ENCODE measurements around the gene RAB4B.
"Not testable (repeated sequence)": the region's sequence is repeated elsewhere in the genome, so short reads cannot be mapped to it uniquely, and the experiment has no call there.

RAB4B gene

DNA sequence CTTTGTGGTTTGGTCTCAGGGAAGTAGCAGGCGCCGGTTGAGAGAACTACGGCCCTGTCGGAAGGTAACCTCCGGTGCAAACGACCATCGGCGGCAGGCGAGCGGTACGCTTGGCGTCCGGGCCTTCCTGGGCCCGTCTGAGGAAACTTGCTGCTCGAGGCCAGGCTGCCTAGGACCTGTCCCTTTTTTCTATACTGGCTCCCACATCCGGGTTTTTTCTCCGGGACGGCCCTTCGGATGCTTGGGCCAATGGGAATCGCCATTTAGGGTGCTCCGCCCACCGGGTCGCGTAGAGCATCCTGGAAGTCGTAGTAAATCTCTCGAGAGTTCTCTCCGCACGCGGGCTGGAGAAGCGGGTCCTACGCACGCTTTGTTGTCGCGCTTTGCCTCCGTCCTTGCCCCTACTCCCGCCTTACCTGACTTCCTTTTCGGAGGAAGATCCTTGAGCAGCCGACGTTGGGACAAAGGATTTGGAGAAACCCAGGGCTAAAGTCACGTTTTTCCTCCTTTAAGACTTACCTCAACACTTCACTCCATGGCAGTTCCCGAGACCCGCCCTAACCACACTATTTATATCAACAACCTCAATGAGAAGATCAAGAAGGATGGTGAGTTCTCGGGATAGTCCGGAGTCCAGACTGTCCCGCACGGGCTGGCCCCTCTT is 27.0 kb upstream of the RAB4B start, which contains the start of gene SNRPA:
SNRPA (plus strand) TSS at position 330 of the 664 bp plus-strand sequence; CDS start at position 536, 206 bp downstream.
- peak; percentile 92 to 94 for DNase-seq (ENCODE audit: low read depth in 2 of 2)

DNA sequence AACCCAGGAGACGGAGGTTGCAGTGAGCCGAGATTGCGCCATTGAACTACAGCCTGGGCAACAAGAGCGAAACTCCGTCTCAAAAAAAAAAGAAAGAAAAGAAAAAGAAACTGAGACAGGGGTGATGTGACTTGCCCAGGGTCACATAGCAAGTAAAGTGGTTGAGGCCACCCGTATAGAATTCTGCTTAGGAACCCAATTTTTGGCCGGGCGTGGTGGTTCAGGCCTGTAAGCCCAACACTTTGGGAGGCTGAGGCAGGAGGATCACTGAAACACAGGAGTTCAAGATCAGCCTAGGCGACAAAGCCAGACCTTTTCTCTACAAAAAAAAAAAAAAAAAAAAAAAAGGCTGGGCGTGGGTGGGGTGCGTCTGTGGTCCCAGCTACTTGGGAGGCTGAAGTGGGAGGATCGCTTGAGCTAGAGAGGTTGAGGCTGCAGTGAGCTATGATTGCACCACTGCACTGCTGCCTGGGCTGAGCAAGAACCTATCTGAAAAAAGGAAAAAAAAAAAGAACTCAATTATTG is 25.7 kb upstream of the RAB4B start:
- DNase-seq (ENCODE audit: low read depth in 2 of 2): no peak

DNA sequence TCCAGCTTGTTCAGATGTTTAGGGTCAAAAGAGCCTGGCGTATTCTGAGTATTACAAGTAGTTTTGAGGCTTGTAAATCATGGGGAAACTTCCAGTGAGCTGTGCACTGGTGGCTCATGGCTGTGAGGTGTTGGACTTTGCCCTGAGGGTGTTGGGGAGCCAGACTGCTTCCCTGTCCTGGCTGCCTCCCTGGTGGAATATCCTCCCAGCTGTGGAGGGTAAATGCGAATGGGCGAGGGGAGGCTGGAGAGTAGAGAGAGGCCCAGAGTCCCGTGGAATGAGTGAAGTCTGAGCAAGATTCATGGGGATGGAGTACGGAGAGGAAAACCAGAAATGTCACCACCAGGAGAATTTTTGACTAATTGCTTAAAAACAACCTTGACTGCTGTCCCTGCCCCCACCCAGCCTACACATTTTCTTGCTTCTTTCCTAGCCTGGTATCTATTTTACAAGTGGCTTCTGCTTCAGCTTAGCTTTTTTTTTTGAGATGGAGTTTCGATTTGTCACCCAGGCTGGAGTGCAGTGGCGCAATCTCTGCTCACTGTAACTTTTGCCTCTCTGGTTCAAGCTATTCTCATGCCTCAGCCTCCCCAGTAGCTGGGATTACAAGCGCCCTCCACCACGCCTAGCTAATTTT is 23.3 kb upstream of the RAB4B start:
- peak in 1 of 2 donors; percentile 45 for DNase-seq (ENCODE audit: low read depth in 2 of 2)

DNA sequence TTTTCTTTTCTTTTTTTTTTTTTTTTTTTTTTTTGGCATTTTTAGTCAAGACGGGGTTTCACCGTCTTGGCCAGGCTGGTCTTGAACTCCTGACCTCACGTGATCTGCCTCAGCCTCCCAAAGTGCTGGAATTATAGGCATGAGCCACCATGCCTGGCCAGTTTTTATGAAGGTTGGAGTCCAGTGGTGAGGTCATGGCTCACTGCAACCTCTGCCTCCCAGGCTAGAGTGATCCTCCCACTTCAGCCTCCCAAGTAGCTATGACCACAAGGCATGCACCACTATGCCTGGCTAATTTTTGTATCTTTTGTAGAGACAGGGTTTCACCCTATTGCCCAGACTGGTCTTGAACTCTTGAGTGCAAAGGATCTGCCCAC is 22.8 kb upstream of the RAB4B start:
- no peak for DNase-seq (ENCODE audit: low read depth in 2 of 2)

DNA sequence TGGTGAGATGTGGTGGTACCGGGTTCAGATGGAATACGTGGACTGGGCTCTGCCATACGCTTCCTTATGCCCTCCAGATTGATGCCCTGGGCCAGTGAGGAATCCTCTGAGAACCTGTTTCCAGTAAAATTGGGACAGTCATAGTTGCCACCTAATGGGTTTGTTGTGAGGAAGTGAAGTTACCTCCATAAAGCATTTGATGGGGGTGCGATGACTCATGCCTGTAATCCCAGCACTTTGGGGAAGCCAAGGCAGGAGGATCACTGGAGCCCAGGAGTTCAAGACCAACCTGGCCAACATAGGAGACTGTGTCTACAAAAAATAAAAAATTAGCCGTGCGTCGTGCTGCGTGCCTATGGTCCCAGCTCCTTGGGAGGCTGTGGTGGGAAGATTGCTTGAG is 22.3 kb upstream of the RAB4B start:
- DNase-seq (ENCODE audit: low read depth in 2 of 2): no peak

DNA sequence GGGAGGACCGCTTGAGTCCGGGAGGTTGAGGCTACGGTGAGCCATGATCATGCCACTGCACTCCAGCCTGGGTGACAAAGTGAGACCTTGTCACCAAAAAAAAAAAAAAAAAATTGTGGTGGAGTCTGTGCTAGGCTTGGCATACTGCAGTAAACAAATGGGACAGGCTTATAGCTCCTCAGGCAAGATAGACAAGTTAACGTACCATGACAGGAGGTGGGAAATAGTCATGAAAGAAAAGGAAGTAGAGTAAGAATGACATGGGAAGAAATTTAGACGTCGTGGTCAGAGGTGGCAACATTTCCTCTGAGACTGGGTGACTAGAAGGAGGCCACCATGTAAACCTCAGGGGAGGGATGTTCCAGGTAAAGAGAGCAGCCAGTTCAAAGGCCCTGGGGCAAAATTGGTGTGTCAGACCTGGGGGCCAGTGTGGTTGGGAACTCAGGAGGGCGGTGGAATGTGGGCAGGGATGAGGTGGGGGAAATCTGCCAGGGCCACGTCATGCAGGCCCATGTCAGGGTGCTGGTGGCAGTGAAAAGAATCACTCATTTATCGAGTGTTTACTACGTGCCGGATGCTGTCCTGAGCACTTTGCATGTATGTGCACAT is 21.4 kb upstream of the RAB4B start:
- DNase-seq (ENCODE audit: low read depth in 2 of 2): peak in 1 of 2 donors; percentile 24

DNA sequence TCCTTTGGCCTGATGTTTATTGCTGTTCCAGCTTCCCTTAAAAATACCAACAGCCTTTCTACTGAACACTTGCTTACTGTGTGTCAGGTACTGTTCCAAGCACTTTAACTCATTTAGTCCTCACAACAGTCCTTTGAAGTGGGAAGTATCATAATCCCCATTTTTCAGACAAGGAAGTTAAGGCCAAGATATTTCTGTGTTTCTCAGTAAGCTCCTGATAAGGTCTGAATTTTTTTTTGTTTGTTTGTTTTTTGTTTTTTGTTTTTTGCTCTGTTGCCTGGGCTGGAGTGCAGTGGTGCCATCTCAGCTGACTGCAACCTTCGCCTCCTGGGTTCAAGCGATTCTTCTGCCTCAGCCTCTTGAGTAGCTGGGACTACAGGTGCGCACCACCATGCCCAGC is 19.6 kb upstream of the RAB4B start:
- DNase-seq (ENCODE audit: low read depth in 2 of 2): no peak

DNA sequence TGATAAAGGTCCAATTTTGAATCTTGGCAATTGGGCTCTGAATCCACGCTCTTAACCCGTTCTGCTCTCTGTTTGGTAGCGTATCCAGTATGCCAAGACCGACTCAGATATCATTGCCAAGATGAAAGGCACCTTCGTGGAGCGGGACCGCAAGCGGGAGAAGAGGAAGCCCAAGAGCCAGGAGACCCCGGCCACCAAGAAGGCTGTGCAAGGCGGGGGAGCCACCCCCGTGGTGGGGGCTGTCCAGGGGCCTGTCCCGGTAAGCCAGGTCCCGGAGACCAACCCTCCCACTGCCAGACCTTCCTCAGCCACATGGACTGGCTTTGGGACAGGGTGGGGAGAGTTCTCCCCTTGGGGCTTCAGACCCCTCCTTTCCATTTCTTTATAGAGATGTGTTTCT is 18.7 kb upstream of the RAB4B start:
- no peak for DNase-seq (ENCODE audit: low read depth in 2 of 2)

DNA sequence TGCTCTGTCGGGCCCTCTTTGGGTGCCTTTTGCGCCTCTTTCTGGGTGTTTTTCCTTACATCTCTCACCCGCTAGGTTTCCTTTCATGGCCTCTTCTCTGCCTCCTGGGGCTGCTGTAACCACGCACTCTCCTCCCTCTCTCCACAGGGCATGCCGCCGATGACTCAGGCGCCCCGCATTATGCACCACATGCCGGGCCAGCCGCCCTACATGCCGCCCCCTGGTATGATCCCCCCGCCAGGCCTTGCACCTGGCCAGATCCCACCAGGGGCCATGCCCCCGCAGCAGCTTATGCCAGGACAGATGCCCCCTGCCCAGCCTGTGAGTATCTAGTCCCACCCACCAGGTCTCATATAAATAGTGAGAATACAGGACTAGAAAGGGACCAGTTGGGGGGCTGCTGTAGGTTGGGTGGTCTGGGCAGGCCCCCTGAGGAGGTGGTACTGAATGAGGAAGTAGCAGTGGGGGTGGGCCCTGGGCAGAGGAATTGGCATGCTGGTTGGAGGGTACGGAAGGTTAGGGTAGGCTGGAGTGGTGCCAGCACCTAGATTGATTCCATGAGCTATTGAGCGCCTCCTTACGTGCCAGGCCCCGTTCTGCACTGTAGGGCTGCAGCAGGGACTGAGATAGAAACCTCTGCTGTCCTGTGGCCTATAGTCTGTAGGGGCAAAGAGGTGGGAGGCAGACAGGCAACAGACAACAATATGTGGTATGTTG is 15.1 kb upstream of the RAB4B start:
- DNase-seq (ENCODE audit: low read depth in 2 of 2): no peak

DNA sequence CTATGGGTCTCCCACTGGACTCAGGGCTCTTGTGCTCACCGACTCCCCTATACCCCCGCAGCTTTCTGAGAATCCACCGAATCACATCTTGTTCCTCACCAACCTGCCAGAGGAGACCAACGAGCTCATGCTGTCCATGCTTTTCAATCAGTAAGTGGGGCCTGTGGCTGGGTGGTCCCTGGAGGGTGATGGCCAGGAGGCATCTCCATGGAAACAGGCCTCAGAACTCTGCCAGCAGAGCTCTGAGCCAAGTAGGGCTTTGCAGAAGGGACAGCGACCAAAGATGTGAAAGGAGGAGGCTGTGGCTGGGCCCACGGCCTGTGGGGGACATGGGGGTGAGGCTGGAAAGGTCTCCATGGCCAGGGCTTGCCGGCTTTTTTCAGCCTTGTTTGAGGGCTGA is 14.5 kb upstream of the RAB4B start:
- DNase-seq (ENCODE audit: low read depth in 2 of 2): no peak

DNA sequence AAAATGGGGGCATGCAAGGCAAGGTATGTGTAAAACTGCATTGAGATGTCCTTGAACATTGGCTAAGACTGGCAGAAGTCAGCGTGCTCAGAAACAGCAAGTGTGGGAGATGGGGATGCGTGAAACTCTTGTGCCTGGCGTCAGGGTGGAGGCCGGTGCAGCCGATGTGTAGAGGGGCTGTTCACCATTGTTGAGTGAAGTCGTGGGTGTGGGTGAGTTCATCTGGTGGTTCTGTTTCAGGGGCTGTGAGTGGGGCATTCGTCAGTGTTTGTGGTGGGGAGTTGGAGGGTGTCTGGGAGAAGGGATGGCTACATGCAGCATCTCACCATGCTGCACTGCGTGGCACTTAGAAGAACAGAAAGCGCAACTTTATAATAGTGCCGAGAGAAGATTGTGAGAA is 14.1 kb upstream of the RAB4B start:
- DNase-seq (ENCODE audit: low read depth in 2 of 2): no peak

DNA sequence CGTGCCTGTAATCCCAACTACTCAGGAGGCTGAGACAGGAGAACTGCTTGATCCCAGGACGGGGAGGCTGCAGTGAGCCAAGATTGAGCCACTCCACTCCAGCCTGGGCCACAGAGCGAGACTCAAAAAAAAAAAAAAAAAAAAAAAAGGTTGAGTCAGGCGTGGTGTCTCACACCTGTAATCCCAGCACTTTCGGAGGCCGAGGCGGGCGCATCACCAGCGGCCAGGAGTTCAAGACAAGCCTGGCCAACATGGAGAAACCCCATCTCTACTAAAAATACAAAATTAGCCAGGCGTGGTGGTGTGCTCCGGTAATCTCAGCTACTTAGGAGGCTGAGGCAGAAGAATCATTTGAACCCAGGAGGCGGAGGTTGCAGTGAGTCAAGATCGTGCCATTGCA is 11.7 kb upstream of the RAB4B start:
- DNase-seq (ENCODE audit: low read depth in 2 of 2): not testable (repeated sequence)

DNA sequence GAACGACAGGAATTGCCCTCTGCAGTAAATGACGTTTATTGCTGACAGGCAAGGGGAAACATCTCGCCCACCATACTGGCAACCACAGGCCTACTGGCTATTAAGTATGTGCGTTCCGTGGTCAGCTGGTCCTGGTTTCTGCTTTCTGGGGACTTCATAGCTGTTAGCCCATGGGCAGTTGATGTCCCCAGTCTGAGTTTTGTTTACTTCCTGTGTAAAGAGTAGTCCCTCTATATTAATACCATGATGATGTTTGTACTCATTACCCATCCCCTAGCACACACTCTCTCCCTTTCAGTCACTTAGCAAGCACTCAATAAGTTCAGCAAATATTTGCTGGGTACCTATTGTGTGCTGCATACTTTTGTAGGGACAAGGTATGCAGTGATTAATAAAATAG is 9.2 kb upstream of the RAB4B start:
- DNase-seq (ENCODE audit: low read depth in 2 of 2): no peak

DNA sequence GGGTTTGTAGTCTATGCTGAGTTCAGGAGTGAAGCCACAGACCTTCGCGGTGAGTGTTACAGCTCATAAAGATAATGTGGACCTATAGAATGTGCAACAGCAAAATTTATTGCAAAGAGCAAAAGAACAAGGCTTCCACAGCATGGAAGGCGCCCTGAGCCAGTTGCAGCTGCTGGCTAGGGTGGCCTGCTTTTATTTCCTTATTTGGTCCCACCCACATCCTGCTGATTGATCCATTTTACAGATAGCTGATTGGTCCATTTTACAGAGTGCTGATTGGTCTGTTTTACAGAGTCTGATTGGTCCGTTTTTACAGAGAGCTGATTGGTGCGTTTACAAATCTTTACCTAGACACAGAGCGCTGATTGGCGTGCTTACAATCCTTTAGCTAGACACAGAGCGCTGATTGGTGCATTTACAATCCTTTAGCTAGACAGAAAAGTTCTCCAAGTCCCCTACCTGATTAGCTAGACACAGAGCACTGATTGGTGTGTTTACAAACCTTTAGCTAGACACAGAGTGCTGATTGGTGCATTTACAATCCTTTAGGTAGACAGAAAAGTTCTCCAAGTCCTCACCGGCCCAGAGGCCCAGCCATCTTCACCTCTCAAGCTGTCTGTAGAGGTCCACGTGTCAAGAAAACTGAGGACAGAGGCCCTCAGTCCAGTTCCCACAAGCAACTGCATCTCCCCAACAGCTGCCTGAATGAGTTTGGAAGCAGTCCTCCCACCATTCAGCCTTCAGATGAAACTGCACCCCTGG is 6.8 kb upstream of the RAB4B start:
- not testable (repeated sequence) for DNase-seq (ENCODE audit: low read depth in 2 of 2)

DNA sequence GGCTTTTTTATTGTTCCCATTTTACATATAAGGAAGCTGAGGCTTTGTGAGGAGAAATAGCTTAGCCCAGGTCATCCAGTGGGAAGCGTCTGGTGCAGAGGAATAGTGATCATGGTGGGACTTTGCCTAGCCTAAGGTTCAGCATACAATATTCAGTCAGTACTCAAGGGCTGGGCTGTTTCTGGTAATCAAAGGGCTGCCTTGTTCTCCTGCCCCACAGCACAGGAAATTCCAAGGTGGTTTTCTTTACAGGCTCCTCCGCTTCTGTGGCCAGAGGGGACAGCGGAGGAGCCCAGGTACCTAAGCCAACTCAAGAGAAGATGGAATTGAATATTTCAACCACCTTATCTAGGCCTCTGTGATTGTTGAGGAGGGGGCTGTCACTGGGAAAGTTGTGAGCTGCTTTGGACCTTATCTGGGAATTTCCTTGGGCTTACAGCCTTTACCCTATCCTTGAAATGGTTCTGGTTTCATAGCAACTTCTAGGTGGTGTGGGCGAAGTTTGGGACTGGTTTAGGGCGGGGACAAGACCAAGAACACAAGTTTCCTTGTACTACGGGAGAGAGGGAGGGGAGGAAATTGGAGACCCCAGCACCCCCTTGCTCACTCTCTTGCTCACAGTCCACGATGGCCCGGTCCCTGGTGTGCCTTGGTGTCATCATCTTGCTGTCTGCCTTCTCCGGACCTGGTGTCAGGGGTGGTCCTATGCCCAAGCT is 3.0 kb upstream of the RAB4B start, which contains the start of gene MIA:
MIA (plus strand) TSS at position 606 of the 716 bp plus-strand sequence; CDS start at position 628, 22 bp downstream.
- no peak for DNase-seq (ENCODE audit: low read depth in 2 of 2)

DNA sequence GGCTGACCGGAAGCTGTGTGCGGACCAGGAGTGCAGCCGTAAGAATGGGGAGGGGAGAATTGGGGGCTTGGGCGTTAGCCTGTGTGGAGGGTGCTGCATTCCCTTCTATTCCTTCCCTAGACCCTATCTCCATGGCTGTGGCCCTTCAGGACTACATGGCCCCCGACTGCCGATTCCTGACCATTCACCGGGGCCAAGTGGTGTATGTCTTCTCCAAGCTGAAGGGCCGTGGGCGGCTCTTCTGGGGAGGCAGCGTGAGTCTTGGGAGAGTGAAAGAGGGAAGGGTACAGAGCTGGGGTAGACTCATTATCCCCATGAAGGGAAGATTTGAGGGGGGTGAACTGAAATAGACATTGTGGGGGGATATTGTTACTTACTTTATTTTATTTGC is 2.4 kb upstream of the RAB4B start:
- no peak for DNase-seq (ENCODE audit: low read depth in 2 of 2)

DNA sequence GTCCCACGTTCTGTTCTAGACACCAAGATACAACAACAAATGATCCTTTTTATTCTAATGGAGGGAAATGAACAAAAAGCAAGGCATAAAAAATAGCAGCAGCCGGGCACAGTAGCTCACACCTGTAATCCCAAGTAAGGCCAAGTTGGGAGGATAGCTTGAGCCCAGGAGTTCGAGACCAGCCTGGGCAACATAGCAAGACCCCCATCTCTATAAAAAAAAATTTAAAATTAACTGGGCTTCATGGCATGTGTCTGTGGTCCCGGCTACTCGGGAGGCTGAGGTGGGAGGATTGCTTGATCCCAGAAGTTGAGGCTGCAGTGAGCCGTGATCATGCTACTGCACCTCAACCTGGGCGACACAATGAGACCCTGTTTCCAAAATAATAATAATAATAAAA is 1.7 kb upstream of the RAB4B start:
- no peak for DNase-seq (ENCODE audit: low read depth in 2 of 2)

DNA sequence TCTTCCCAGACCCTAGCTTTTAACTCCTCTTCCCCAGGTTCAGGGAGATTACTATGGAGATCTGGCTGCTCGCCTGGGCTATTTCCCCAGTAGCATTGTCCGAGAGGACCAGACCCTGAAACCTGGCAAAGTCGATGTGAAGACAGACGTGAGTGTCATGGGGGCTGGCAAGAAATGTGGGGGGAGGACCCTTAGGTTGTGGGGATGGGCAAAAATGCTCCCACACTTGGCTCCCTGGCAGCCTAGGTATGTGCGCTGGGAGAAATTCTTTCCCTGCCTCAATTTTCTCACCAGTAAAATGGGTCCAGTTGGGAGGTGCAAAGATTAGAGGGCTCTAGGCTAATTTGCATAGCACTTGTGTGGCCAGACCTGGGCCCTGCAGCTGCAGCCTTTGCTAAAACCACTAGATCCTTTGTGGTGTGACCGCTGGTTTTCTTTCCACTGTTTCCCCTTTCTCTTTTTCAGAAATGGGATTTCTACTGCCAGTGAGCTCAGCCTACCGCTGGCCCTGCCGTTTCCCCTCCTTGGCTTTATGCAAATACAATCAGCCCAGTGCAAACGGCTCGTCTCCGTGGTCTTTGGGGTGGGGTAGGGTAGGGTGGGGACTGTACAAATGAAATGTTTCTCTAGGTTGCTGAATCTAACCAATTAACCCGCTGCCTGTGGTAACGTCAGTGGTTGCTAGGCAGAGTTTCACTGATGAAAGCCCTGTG is 959 bp upstream of the RAB4B start:
- DNase-seq (ENCODE audit: low read depth in 2 of 2): peak; percentile 70 to 86

DNA sequence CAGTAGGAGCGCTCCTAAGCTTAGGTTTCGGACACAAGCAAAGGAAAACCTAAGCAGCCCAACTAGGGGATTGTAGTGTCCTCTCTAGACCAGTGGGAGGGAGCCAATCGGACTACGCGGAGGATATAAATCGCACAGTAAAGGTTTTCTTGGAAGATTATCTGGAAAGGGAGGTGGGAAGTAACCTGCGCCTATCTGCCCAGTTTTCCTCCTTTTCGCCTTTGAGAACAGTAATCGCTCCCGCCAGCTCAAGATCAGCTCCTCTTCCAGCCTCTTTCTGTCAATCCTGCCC is 456 bp upstream of the RAB4B start:
- no peak for DNase-seq (ENCODE audit: low read depth in 2 of 2)

DNA sequence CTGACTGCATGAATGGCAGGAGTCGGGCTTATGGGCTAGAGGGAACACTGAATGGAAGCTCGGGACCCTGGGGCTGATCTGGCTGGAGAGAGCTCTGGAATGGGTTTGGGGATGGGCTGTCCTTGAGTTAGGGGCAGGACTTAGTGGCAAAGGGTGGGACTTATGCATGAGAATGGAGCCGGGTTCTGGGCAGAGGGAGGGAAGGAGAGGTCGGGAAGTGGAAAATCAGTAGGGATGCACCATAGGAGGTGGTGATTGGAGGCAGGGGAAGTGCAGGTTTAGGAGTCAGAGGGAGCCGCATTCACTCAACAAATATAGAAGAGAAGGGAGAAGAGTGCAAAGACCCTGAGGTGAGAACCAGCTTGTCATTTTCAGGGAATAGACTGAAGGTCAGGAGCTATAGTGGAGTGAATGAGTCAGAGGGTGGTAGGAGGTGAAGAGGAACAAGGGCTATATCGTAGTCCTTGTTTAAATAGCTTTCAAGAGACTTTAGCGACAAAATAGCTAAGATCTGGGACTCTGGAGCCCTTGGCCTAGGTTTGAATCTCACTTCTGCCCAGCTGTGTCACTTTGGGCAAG is 748 bp downstream of the RAB4B start:
- DNase-seq (ENCODE audit: low read depth in 2 of 2): no peak
